ENCODE results near the gene KPTN.

GRCh38 chr19:47512948-47513319 lies 28.9 kb upstream of the KPTN start:
- no peak for TF ChIP-seq USF2 (IDR thresholded peaks at IDR 0.05; ENCODE audit: low read length)
- no peak for TF ChIP-seq EP300 (IDR thresholded peaks at IDR 0.05; ENCODE audit: borderline replicate concordance in 1 of 2, low read depth in 2 of 2, low read length in 2 of 2)

Measured in H1 (cell line).